ENCODE data around the gene NTM.

The NTM gene

DNA sequence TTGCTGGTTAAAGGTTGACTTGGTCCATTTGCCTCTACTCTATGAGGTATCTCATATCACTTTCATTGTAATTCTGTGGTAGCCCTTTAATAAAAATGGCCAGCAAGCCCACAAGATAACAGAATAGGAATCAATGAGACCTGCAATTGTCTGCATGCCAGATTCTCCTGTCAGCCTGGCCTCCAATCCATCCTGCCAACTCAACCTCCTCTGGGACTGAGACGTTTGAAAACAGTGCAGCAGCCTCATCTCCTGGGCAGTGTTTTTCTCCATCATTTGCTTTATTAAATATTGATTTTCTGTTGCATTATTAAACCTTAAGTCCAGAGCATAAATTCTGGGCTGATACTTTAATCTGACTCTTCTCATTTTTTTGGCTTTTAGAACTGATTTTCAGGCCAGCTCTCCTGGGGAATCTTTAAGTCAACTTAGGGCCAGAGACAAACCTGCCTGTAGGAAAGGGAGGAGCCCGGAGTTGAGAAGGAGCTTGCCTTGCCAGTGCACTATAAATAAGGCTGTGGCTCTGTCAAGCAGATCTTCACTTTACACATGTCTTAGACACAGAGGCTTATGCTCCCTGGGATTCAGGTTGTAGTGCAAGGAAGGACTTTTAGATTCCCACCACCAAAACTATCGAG is 798.0 kb downstream of the NTM start:
- TF ChIP-seq ZNF561 (tag by site-specific recombination; IDR thresholded peaks at IDR 0.05; ENCODE audit: borderline replicate concordance) = no peak
- TF ChIP-seq REPIN1 (tag by site-specific recombination; IDR thresholded peaks at IDR 0.05; ENCODE audit: low read depth) = no peak
- TF ChIP-seq, protein P1, sequence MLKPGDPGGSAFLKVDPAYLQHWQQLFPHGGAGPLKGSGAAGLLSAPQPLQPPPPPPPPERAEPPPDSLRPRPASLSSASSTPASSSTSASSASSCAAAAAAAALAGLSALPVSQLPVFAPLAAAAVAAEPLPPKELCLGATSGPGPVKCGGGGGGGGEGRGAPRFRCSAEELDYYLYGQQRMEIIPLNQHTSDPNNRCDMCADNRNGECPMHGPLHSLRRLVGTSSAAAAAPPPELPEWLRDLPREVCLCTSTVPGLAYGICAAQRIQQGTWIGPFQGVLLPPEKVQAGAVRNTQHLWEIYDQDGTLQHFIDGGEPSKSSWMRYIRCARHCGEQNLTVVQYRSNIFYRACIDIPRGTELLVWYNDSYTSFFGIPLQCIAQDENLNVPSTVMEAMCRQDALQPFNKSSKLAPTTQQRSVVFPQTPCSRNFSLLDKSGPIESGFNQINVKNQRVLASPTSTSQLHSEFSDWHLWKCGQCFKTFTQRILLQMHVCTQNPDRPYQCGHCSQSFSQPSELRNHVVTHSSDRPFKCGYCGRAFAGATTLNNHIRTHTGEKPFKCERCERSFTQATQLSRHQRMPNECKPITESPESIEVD (tag by site-specific recombination; IDR thresholded peaks at IDR 0.05) = no peak
- TF ChIP-seq, protein P2, sequence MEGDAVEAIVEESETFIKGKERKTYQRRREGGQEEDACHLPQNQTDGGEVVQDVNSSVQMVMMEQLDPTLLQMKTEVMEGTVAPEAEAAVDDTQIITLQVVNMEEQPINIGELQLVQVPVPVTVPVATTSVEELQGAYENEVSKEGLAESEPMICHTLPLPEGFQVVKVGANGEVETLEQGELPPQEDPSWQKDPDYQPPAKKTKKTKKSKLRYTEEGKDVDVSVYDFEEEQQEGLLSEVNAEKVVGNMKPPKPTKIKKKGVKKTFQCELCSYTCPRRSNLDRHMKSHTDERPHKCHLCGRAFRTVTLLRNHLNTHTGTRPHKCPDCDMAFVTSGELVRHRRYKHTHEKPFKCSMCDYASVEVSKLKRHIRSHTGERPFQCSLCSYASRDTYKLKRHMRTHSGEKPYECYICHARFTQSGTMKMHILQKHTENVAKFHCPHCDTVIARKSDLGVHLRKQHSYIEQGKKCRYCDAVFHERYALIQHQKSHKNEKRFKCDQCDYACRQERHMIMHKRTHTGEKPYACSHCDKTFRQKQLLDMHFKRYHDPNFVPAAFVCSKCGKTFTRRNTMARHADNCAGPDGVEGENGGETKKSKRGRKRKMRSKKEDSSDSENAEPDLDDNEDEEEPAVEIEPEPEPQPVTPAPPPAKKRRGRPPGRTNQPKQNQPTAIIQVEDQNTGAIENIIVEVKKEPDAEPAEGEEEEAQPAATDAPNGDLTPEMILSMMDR (tag by site-specific recombination; IDR thresholded peaks at IDR 0.05) = no peak
- TF ChIP-seq, protein P3, sequence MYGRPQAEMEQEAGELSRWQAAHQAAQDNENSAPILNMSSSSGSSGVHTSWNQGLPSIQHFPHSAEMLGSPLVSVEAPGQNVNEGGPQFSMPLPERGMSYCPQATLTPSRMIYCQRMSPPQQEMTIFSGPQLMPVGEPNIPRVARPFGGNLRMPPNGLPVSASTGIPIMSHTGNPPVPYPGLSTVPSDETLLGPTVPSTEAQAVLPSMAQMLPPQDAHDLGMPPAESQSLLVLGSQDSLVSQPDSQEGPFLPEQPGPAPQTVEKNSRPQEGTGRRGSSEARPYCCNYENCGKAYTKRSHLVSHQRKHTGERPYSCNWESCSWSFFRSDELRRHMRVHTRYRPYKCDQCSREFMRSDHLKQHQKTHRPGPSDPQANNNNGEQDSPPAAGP (tag by site-specific recombination; IDR thresholded peaks at IDR 0.05) = no peak
- TF ChIP-seq ZNF175 (tag by site-specific recombination; IDR thresholded peaks at IDR 0.05) = no peak
- TF ChIP-seq ZNF596 (tag by site-specific recombination; IDR thresholded peaks at IDR 0.05) = no peak
- TF ChIP-seq ZNF23 (tag by site-specific recombination; IDR thresholded peaks at IDR 0.05; ENCODE audit: borderline replicate concordance) = no peak
- TF ChIP-seq TRIM28 (IDR thresholded peaks at IDR 0.05; ENCODE audit: borderline replicate concordance, low read length) = no peak
- TF ChIP-seq ZNF549 (tag by site-specific recombination; IDR thresholded peaks at IDR 0.05) = no peak
- TF ChIP-seq ZSCAN16 (tag by site-specific recombination; IDR thresholded peaks at IDR 0.05) = no peak
- no peak for TF ChIP-seq ZNF37A (tag by site-specific recombination; IDR thresholded peaks at IDR 0.05)
- TF ChIP-seq ZNF510 (tag by site-specific recombination; IDR thresholded peaks at IDR 0.05; ENCODE audit: insufficient replicate concordance) = no peak
- no peak for TF ChIP-seq ZNF214 (tag by site-specific recombination; IDR thresholded peaks at IDR 0.05; ENCODE audit: borderline replicate concordance)
- TF ChIP-seq, protein P4, sequence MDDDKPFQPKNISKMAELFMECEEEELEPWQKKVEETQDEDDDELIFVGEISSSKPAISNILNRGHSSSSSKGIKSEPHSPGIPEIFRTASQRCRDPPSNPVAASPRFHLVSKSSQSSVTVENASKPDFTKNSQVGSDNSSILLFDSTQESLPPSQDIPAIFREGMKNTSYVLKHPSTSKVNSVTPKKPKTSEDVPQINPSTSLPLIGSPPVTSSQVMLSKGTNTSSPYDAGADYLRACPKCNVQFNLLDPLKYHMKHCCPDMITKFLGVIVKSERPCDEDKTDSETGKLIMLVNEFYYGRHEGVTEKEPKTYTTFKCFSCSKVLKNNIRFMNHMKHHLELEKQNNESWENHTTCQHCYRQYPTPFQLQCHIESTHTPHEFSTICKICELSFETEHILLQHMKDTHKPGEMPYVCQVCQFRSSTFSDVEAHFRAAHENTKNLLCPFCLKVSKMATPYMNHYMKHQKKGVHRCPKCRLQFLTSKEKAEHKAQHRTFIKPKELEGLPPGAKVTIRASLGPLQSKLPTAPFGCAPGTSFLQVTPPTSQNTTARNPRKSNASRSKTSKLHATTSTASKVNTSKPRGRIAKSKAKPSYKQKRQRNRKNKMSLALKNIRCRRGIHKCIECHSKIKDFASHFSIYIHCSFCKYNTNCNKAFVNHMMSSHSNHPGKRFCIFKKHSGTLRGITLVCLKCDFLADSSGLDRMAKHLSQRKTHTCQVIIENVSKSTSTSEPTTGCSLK (tag by site-specific recombination; IDR thresholded peaks at IDR 0.05) = no peak
- TF ChIP-seq, protein P5, sequence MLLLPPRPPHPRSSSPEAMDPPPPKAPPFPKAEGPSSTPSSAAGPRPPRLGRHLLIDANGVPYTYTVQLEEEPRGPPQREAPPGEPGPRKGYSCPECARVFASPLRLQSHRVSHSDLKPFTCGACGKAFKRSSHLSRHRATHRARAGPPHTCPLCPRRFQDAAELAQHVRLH (tag by site-specific recombination; IDR thresholded peaks at IDR 0.05) = no peak
- TF ChIP-seq ZFP41 (tag by site-specific recombination; IDR thresholded peaks at IDR 0.05; ENCODE audit: borderline replicate concordance) = no peak
- no peak for TF ChIP-seq ZNF394 (tag by site-specific recombination; IDR thresholded peaks at IDR 0.05; ENCODE audit: borderline replicate concordance)
- no peak for TF ChIP-seq ZNF76 (tag by site-specific recombination; IDR thresholded peaks at IDR 0.05; ENCODE audit: borderline replicate concordance, low read depth)
- CTCF ChIA-PET = no interaction called here
- Histone ChIP-seq H3K27ac (ENCODE audit: extremely low read depth, low read depth, low read length) (no peak overlapping the region), H3K36me3 (ENCODE audit: control insufficient read depth in 2 of 2, insufficient read depth in 1 of 2, low read length in 2 of 2) (no peaks in the 10 kb centered on the region), H3K9me3 (ENCODE audit: control insufficient read depth, insufficient read depth, low read depth, low read length) (no peaks in the 10 kb centered on the region), H3K4me1 (ENCODE audit: control insufficient read depth, insufficient read depth, low read length) (no peaks in the 10 kb centered on the region), H3K4me3 (ENCODE audit: low read depth, low read length) (no peak overlapping the region)
- POLR2A ChIA-PET = no interaction called here

All from HEK293 (cell line).